Tongue (tissue), 2 donors: Measurements from ENCODE around the gene INAFM2. TPM values are rescaled to one million over a fixed set of nuclear protein-coding genes. Genes with fewer than 3 reads are reported as not detected.
A peak's percentile ranks its signal among the peaks of the same experiment; 100 is the strongest.

Source experiments
- DNase-seq: peaks from one replicate; pipeline ENCODE4 v3.0.0-alpha.2; 2015
- total RNA-seq: library from RNA; depleted of rRNA; stranded (reverse); fragments of >200 nt; gene quantifications from one replicate; pipeline ENCODE4 v1.2.3, GENCODE V29; 2014

The INAFM2 gene
- total RNA-seq, 1 donor from 2014 or later = 19.4 TPM

- no peak for DNase-seq
These were observed 6.3 kb downstream of the INAFM2 start for GRCh38 chr15:40329804-40330203.

GRCh38 chr15:40330368-40330836, 6.9 kb downstream of the INAFM2 start:
- DNase-seq = peak; percentile 80

GRCh38 chr15:40331026-40331425, 7.5 kb downstream of the INAFM2 start:
- no peak for DNase-seq

- no peak for DNase-seq
These were observed 8.1 kb downstream of the INAFM2 start for GRCh38 chr15:40331637-40332036.

GRCh38 chr15:40332113-40332781, 8.8 kb downstream of the INAFM2 start:
- no peak for DNase-seq

GRCh38 chr15:40333922-40334492, 10.5 kb downstream of the INAFM2 start:
- DNase-seq = peak; percentile 77

- DNase-seq = no peak
These were observed 11.0 kb downstream of the INAFM2 start for GRCh38 chr15:40334541-40334940.

GRCh38 chr15:40334941-40335795, 11.7 kb downstream of the INAFM2 start:
- no peak for DNase-seq

GRCh38 chr15:40335938-40336743, 12.6 kb downstream of the INAFM2 start:
- DNase-seq = no peak

GRCh38 chr15:40336744-40337122, 13.2 kb downstream of the INAFM2 start:
- DNase-seq = no peak

GRCh38 chr15:40337597-40337996, 14.1 kb downstream of the INAFM2 start:
- DNase-seq = no peak

GRCh38 chr15:40338041-40338657, 14.7 kb downstream of the INAFM2 start:
- peak; percentile 83 for DNase-seq

- DNase-seq = no peak
These were observed 15.6 kb downstream of the INAFM2 start for GRCh38 chr15:40338921-40339620.

GRCh38 chr15:40339621-40339945, 16.1 kb downstream of the INAFM2 start:
- DNase-seq = no peak

- peak; percentile 82 for DNase-seq
These were observed 16.7 kb downstream of the INAFM2 start for GRCh38 chr15:40340038-40340739.

- DNase-seq = peak; percentile 92
These were observed 17.4 kb downstream of the INAFM2 start, which contains the start of gene CCDC9B for GRCh38 chr15:40340740-40341400. TSS of gene CCDC9B (minus strand) at chr15:40340939. CDS start at chr15:40340819, 120 bp downstream.

- no peak for DNase-seq
These were observed 19.2 kb downstream of the INAFM2 start for GRCh38 chr15:40342416-40343320.

- no peak for DNase-seq
These were observed 20.0 kb downstream of the INAFM2 start for GRCh38 chr15:40343512-40343911.

GRCh38 chr15:40344217-40344616, 20.7 kb downstream of the INAFM2 start:
- no peak for DNase-seq
